Neural crest cell (in vitro differentiated cells): ENCODE data around the gene LMO7. TPM values are rescaled to one million over a fixed set of nuclear protein-coding genes. Genes with fewer than 3 reads are reported as not detected.

ENCODE experiments used
- DNase-seq: peaks from one replicate; pipeline ENCODE4 v3.0.0; 2021; ENCODE audit warnings: low read depth, mixed read lengths, low spot score
- H3K27ac Mint-ChIP-seq: one replicate; pipeline ENCODE4 v1.8.0; 2021; ENCODE audit warnings: mild to moderate bottlenecking, mixed read lengths; ENCODE audit not compliant: unreplicated experiment
- H3K27me3 Mint-ChIP-seq: 2 replicates; pipeline ENCODE4 v1.8.0; 2021; ENCODE audit warnings: low read depth, mild to moderate bottlenecking, mixed read lengths
- H3K36me3 Mint-ChIP-seq: 2 replicates; pipeline ENCODE4 v1.8.0; 2021; ENCODE audit warnings: low read depth, mild to moderate bottlenecking, mixed read lengths
- H3K4me1 Mint-ChIP-seq: 2 replicates; pipeline ENCODE4 v1.8.0; 2021; ENCODE audit warnings: mixed read lengths
- H3K4me3 Mint-ChIP-seq: one replicate; pipeline ENCODE4 v1.8.0; 2021; ENCODE audit warnings: mild to moderate bottlenecking, mixed read lengths
- H3K9me3 Mint-ChIP-seq: 2 replicates; pipeline ENCODE4 v1.8.0; 2021; ENCODE audit warnings: mixed read lengths
- total RNA-seq: library from RNA; stranded (reverse); gene quantifications from 2 replicates; pipeline ENCODE4 v1.2.1, GENCODE V29; 2021
- TF ChIP-seq, protein P1 (sequence below): fragments of 200-600 bp; sonication (generic); conservative IDR thresholded peaks from 2 replicates; pipeline ENCODE4 v1.5.0; 2021; ENCODE audit warnings: antibody characterized with exemption, mild to moderate bottlenecking

LMO7 gene
- total RNA-seq, 1 donor from 2014 or later, result 4.8 TPM

DNA sequence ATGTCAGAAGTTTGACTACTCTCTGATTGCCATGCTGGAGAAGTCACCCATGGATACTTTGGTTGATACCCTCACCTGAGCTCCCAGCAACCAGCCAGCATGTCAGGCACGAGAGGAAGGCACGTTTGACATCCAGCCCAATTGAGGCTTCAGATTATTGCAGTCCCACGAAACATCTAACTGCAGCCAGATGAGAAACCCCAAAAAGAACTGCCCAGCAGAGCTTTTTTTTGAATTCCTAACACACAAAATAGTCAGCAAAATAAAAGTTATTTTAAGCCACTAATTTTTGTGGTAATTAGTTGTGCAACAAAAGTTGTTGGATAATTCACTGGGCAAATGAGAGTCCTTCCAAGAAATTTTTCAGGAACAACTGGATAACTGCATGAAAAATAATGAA is 259.0 kb downstream of the LMO7 start:
- no peaks in the 10 kb centered on the region for H3K27me3 Mint-ChIP-seq
- H3K4me1 Mint-ChIP-seq, result peaks cover 14% of the 10 kb centered on the region
- H3K27ac Mint-ChIP-seq, result no peak overlapping the region
- no peaks in the 10 kb centered on the region for H3K36me3 Mint-ChIP-seq
- DNase-seq, result no peak
- TF ChIP-seq, protein P1, sequence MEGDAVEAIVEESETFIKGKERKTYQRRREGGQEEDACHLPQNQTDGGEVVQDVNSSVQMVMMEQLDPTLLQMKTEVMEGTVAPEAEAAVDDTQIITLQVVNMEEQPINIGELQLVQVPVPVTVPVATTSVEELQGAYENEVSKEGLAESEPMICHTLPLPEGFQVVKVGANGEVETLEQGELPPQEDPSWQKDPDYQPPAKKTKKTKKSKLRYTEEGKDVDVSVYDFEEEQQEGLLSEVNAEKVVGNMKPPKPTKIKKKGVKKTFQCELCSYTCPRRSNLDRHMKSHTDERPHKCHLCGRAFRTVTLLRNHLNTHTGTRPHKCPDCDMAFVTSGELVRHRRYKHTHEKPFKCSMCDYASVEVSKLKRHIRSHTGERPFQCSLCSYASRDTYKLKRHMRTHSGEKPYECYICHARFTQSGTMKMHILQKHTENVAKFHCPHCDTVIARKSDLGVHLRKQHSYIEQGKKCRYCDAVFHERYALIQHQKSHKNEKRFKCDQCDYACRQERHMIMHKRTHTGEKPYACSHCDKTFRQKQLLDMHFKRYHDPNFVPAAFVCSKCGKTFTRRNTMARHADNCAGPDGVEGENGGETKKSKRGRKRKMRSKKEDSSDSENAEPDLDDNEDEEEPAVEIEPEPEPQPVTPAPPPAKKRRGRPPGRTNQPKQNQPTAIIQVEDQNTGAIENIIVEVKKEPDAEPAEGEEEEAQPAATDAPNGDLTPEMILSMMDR, result no peak
- H3K4me3 Mint-ChIP-seq, result no peak overlapping the region
- peaks cover 2% of the 10 kb centered on the region for H3K9me3 Mint-ChIP-seq

DNA sequence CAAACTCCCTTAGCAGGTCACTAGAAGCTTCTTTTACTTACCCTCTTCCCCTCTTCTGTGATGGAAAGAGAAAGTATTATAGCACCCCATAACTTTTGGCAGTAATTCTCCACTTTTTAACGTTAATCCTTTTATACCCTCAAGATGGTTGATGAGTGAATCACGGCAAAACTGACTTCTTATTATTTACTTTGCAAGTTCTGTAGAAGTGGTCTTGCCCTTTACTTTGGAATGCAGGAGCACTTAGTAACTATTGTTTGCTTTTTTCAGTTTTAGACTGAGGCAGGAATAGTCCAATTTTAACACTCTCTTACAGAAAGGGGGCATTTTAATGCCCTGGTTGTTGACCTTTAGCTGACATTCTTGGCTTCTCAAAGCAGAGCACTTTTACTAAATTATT is 260.1 kb downstream of the LMO7 start:
- Mint-ChIP-seq H3K9me3 (peaks cover 7% of the 10 kb centered on the region), H3K36me3 (no peaks in the 10 kb centered on the region), H3K4me1 (peaks cover 7% of the 10 kb centered on the region), H3K27ac (no peak overlapping the region), H3K4me3 (no peak overlapping the region), H3K27me3 (no peaks in the 10 kb centered on the region)
- DNase-seq, result no peak
- TF ChIP-seq, protein P1, result no peak

DNA sequence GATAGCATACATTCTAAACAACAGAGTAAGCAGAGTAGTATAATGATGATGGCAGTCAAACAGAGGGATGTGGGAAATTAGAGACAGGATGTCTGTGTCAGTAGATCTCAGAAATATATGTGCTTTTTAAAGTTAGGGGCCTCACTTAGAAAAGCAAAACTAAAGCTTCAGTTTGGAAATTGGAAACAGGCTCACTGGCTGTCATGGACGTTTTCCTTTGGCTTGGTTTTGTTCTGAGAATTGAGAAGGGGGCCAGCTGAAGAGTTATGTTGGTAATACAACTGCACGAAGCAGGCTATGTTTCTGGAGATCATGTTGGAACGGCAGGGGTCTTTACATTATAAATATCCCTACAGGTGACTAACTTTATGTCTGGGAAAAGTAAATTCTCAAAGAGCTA is 261.3 kb downstream of the LMO7 start:
- Mint-ChIP-seq H3K27ac (no peak overlapping the region), H3K36me3 (no peaks in the 10 kb centered on the region), H3K27me3 (no peaks in the 10 kb centered on the region), H3K9me3 (peaks cover 7% of the 10 kb centered on the region), H3K4me1 (peaks cover 6% of the 10 kb centered on the region), H3K4me3 (no peak overlapping the region)
- DNase-seq, result no peak
- TF ChIP-seq, protein P1, result no peak

DNA sequence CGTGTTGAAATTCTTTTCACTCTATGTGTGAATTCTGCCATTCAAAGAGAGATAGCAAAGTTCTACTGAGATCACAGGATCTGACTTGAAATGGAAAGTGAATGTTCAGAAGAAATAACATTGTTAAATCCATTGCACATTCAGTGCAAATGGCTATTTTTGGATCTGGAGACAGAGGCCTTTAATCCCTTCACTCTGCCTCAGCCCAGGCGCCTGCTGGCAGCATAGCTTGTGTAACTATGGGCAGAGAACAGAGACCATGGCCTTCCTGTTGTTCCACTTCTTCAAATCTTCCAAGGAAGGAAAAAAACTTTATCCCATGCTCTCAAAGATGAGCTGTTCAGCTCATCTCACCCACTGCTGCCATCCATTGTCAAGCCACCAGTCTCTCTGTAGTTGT is 265.4 kb downstream of the LMO7 start:
- no peak overlapping the region for H3K27ac Mint-ChIP-seq
- H3K36me3 Mint-ChIP-seq, result no peaks in the 10 kb centered on the region
- H3K4me3 Mint-ChIP-seq, result no peak overlapping the region
- TF ChIP-seq, protein P1, result no peak
- H3K4me1 Mint-ChIP-seq, result no peaks in the 10 kb centered on the region
- H3K9me3 Mint-ChIP-seq, result peaks cover 7% of the 10 kb centered on the region
- no peaks in the 10 kb centered on the region for H3K27me3 Mint-ChIP-seq
- no peak for DNase-seq

DNA sequence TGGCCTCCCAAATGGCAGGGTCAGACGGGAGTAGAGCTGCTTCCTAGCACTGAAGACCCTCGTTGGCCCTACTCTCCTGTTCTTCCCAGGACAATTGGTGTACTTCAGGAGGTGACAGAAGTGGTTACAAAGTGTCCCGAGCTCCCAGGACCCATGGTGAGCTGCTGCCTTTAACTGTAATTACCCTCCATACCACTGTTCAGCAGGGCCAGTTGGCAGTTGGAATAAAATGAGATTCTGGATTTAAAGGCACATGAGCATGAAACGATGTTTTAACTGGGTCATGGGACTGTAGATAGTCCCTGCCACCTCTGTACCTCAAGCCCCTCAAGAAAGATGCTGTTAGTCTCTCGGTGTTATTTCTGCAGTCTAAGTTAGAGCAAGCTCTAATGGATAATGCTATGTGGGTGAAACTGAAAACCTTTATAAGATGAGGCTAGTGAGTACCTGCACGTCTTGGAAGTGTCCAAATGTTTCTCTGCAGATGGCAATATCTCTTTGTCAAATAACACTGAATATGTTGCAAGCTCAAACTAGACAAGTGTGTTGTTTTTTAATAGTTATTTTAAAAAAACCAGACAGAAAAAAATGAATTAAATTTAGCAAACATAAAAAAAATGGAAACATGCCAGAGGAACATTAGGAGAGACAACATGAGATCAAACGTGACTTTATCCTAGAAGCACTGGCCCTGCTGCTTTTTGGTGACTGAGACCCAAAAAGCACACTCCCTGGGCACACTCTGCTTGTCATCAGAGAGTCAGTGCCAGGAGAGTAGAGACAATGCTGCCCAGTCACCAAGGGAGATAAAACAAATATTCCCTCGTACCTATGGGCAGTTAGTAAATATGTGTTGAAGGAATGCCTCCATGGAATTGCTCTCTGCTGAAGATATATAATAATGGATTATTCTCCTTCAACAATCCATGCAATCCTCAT is 266.3 kb downstream of the LMO7 start:
- Mint-ChIP-seq H3K4me3 (no peak overlapping the region), H3K27me3 (no peaks in the 10 kb centered on the region), H3K9me3 (peaks cover 7% of the 10 kb centered on the region), H3K4me1 (no peaks in the 10 kb centered on the region), H3K36me3 (no peaks in the 10 kb centered on the region), H3K27ac (no peak overlapping the region)
- TF ChIP-seq, protein P1, result no peak
- DNase-seq, result no peak
